GM12875 (cell line): Measurements from ENCODE around the gene TMPRSS4.

ENCODE experiments used
- H3K4me3 ChIP-seq: one replicate; pipeline ENCODE4 v1.5.1; 2011; ENCODE audit warnings: low read depth, low read length, control low read depth
- CTCF ChIP-seq: IDR thresholded peaks from 2 replicates; pipeline ENCODE4 v1.5.1; 2011; ENCODE audit warnings: low read depth, mild to moderate bottlenecking, control low read depth, inconsistent platforms, low read length, moderate library complexity, borderline replicate concordance; ENCODE audit not compliant: insufficient read depth

Gene TMPRSS4

GRCh38 chr11:118138839-118139420, 62.1 kb downstream of the TMPRSS4 start:
- TF ChIP-seq CTCF, result no peak
- H3K4me3 ChIP-seq, result no peak overlapping the region

DNA sequence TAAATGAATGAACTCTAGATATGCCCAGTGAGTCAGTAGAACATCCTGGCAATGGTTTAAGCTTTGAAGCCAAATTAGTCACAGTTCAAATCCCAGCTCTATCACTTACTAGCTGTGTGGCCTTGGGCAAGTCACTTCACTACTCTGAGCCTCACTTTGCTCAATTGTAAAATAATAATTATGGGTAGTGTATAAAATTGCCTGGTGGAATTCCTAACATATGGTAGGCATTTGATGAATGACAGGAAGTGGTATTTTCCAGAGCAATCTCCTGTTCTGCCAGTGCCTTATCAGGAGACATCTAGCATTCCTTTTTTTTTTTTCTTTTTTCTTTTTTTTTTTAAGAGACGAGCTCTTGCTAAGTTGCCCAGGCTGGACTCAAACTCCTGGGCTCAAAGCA, 62.7 kb downstream of the TMPRSS4 start:
- H3K4me3 ChIP-seq, result no peak overlapping the region
- TF ChIP-seq CTCF, result no peak

DNA sequence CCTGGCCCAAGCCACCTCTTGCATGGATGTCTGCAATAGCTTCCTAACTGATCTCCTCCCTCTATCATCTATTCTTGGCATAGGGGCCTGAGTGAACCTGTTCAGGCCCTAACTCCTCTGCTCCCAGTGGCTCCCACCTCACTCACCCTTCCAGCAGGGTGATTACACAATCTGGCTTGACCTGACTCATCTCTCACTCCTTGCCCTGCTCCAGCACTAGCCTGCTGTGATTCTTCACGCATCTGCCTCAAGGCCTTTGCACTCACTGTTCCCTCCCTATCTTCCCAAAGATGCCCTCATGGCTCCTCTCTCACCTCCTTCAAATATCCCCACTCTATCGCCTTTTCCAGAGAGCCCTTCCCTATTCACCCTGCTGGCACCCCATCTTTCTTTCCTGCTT, 65.2 kb downstream of the TMPRSS4 start:
- no peak for TF ChIP-seq CTCF
- no peak overlapping the region for H3K4me3 ChIP-seq

DNA sequence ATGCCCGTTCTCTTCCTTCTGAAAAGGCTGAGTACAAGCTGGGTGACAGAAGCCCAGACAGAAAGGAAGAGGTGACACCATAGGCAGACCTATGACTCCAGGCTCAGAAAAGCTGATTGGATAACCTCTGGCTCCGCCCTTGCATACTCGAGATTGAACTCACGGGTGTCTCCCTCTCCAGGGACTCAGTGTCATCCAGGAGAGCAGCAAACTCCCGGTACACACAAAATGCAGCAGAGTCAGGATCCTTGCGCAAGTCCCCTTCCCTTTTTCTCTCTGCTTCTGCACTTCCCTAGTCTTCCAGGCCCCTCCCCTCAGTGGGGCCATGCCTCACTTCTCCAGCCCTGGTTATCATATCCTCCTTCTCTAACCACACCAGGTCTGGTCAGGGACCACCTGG, 65.9 kb downstream of the TMPRSS4 start:
- H3K4me3 ChIP-seq, result no peak overlapping the region
- no peak for TF ChIP-seq CTCF

GRCh38 chr11:118143661-118144185, 66.8 kb downstream of the TMPRSS4 start:
- H3K4me3 ChIP-seq, result no peak overlapping the region
- TF ChIP-seq CTCF, result no peak

- TF ChIP-seq CTCF, result no peak
- H3K4me3 ChIP-seq, result no peak overlapping the region
Measured at GRCh38 chr11:118144301-118145268, 67.7 kb downstream of the TMPRSS4 start.
